ENCODE data around the gene AGRP. TPM values are rescaled to one million over a fixed set of nuclear protein-coding genes. Genes with fewer than 3 reads are reported as not detected.
"Not testable (repeated sequence)": the region's sequence is repeated elsewhere in the genome, so short reads cannot be mapped to it uniquely, and the experiment has no call there.

The AGRP gene
- total RNA-seq, 1 donor from 2014 or later, result not detected

- no peak for DNase-seq
Measured at GRCh38 chr16:67504031-67505021, 21.0 kb upstream of the AGRP start.

DNA sequence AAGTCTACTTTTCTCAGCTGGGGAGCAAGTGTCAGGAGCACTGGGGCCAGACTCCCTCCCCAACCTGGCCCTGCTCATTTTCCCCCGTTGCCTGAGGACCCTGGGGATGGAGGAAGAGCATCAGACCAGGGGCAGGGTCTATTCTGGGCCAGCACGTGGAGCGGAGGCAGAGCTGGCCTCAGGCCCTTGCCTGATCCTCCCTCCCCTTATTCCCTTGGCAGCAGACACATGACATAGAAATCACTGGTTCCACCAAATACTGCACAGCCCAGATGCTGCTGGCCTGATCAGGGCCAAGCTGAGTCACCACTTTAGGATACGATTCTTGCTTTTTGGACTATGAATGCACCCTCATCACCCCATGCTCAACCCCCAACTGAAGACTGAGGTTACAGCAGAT lies 15.8 kb upstream of the AGRP start:
- no peak for DNase-seq

DNA sequence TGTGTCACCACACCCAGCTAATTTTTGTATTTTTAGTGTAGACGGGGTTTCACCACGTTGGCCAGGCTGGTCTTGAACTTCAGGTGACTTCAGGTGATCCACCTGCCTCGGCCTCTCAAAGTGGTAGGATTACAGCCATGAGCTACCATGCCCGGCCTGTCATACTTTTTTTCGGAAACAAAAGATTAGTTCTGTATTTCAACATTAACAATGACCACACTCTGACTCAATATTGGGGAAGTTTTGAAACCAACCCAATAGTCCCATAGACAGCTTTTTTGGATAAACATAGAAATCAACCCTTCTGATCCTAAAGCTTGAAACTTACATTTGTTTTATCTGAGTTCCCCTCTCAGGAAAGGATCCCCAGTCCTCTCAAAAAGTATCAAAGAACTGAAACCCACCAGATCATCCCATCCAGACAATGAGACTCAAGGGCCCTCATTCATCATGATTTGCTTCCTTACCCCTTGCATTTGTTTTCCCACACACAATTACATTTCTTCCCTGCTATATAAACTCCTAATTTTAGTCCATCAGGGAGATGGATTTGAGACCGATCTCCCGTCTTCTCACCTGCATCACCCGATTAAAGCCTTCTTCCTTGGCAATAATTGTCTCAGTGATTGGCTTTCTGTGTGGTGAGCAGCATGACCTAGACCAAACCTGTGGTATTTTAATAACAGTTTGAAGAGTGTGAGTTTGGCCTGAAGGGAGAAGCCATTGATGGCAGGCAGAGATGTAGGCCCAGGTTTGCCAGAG lies 7.2 kb upstream of the AGRP start:
- no peak for DNase-seq

DNA sequence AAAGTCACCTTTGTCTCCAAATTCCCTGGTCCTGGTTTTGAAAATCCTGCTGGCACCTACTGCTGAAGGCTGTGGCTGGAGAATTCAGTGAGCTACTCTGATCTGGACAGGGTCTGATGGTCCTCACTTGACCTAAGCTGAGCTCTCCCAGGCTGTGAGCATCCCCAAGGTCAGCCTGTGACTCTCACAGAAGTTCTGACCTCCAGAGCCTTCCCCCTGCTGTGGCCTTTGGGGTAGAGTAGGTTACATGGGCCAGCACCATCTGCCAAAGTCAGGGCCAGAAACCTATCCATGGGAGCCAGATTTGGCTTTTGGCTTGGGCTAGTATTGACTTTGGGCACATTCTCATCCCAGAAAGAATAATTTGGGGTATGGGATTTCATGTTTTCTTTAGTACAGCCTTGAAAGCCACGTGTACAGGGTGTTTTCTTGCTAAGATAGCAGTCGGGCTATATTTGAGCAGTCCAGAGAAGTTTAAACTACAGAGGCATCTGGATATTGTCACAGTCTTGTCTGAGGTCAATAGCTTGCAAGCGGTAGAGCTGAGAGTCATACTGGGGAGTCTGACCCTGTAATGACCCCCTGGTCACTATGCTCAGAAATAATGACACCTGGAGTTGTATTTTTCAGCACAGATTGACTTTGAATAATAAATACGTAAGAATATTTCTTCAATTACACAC lies 6.2 kb upstream of the AGRP start:
- no peak for DNase-seq

- not testable (repeated sequence) for DNase-seq
Measured at GRCh38 chr16:67487561-67487960, 4.2 kb upstream of the AGRP start.

GRCh38 chr16:67486805-67487204 lies 3.5 kb upstream of the AGRP start:
- DNase-seq, result no peak

- DNase-seq, result no peak
Measured at GRCh38 chr16:67483731-67484525, 581 bp upstream of the AGRP start.

DNA sequence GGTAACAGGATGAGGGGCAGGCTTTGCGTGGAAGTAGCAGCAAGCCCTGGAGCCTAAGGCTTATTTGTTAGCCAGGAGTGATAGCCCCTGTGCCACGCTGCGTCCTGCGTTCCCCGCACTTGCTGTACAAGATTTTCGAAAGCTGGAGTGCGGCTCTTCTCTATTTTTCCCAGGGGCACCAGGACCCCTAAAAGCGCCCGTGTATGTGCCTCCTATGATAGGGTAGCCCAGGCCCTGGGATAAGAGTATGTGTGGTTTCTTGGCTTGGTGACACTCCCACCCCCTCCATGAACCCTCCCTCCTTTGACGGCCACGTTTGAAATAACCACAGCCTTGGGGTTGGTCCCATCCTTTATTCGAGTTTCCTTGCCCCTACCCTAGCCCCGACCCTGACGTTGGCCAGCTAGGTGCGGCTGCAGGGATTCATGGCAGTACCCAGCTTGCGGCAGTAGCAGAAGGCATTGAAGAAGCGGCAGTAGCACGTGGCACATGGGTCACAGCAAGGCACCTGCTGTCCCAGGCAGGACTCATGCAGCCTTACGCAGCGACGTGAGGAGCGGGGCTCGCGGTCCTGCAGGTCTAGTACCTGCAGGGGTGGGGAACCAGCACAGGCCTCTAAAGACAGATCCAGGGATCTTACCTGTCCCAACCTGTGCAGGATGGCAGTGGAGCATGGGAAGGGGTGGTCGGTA lies 968 bp downstream of the AGRP start:
- DNase-seq, result no peak

DNA sequence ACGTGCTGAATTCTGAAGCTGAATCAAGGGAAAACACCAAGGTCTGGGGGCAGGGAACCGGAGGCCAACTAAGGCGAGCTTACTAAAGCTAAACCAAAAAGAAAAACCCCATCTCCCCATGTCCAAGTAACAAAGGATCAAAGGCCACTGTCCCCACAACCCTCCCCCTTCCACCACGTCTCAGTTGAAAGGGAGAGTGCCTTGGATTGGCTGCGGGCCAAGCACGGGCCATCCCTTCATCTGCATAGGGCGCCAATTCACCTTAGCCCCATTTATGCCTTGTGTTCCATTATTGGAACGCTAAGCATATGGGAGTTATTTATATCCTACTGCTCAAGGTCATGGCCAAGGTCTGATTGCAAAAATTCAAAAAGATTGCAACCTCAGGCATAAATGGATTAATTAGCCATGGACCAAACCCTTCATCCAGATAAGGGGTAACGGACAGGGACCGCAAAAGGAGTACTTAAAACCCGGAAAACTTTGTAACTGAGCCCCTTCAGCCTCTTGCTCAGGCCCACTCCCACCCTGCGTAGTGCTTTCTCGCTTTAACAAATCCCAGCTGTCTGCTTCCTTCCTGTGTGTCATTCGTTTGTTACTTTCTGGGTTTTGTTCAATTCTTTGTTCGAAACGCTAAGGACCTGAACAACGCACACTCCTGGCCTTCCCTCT lies 1.6 kb downstream of the AGRP start:
- DNase-seq, result no peak

- peak; percentile 95 for DNase-seq
Measured at GRCh38 chr16:67480833-67481560, 2.4 kb downstream of the AGRP start, which contains the start of gene ATP6V0D1. Gene ATP6V0D1 (minus strand): TSS chr16:67481157. CDS start chr16:67481086, 71 bp downstream.

GRCh38 chr16:67477960-67478554 lies 5.3 kb downstream of the AGRP start:
- no peak for DNase-seq

GRCh38 chr16:67474551-67475455 lies 8.5 kb downstream of the AGRP start:
- no peak for DNase-seq

DNA sequence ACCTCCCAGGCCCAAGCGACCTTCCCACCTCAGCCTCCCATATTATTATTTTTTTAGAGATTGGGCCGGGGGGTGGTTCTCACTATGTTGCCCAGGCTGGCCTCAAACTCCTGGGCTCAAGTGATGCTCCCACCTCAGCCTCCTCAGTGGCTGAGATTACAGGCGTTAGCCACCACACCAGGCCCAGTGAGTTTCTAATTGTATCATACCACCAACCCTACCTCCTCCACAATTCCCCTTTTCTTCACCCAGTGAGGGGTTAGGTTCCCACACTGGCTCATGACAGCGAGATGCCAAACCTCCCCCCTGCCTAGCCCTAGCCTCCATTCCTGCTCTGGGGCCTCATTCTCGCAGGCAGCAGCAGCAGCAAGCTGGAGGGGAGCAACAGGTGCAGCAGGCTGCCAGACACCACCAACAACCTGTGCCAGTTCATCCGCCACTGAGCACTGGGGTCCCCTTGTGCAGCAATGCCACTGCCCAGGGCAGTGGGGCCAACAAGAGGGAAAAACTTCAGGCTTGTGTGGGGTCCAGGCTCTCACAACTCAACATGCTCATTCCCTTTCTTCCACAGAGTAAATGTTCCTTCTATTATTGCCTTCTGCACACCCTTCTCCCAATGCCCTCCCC lies 11.5 kb downstream of the AGRP start:
- DNase-seq, result no peak

- peak; percentile 81 for DNase-seq
Measured at GRCh38 chr16:67470359-67470758, 13.0 kb downstream of the AGRP start.

DNA sequence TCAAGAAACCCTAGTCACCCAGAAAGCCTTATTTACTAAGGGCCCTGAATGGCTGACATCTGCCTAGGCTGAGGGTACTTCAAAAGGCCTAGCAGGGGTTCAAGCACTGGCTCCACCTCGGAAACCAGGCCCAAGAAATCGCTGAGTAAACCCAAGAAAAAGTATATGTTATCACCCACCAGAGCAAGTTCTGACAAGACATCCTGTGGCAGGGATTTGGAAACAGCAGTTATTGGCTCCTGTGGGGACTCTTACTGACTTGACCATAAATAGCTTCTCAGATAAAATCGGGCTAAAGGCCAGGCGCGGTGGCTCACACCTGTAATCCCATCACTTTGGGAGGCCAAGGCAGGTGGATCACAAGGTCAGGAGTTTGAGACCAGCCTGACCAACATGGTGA lies 14.6 kb downstream of the AGRP start:
- no peak for DNase-seq

DNA sequence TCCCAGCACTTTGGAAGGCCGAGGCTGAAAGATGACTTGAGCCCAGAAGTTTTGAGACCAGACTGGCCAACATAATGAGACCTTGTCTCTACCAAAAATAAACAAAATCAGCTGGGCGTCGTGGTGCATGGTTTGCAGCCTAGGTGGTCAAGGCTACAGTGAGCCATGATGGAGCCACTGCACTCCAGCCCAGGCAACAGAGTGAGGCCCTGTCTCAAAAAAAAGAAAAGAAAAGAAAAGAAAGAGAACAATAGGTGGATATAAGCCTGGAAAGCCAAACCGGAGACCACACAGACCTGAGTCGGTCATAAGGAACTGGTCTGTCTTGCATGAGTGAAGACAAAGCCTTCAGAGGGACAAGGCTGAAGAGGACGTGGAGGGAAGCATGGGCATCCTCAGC lies 16.8 kb downstream of the AGRP start:
- DNase-seq, result no peak

DNA sequence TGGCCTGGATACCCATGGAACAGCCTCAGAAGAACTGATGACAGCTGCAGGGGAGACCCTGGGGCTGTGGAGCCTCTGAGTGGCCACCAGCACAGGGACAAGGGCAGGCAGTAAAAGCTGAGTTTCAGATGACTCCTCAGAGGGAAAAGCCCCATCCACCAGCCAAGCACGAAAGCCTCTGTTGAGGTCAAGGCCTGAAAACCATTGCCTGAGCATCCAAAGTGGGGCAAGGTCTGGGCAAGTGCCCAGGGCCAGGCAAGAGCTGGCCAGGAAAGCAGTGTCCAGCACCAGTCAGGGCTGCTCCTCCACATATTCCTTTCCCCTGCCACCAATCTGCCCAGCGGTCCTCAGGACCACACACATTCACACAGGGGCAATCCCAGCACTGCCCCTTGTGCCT lies 18.8 kb downstream of the AGRP start:
- no peak for DNase-seq

GRCh38 chr16:67463691-67464090 lies 19.7 kb downstream of the AGRP start:
- no peak for DNase-seq
